HG03139 (cell line): ENCODE results near the gene DDIT3.

Experiments used
- ATAC-seq: cut with Tn5 transposase; IDR thresholded peaks from one replicate; pipeline ENCODE4 v1.9.1; 2021; ENCODE audit not compliant: unreplicated experiment

Gene DDIT3

DNA sequence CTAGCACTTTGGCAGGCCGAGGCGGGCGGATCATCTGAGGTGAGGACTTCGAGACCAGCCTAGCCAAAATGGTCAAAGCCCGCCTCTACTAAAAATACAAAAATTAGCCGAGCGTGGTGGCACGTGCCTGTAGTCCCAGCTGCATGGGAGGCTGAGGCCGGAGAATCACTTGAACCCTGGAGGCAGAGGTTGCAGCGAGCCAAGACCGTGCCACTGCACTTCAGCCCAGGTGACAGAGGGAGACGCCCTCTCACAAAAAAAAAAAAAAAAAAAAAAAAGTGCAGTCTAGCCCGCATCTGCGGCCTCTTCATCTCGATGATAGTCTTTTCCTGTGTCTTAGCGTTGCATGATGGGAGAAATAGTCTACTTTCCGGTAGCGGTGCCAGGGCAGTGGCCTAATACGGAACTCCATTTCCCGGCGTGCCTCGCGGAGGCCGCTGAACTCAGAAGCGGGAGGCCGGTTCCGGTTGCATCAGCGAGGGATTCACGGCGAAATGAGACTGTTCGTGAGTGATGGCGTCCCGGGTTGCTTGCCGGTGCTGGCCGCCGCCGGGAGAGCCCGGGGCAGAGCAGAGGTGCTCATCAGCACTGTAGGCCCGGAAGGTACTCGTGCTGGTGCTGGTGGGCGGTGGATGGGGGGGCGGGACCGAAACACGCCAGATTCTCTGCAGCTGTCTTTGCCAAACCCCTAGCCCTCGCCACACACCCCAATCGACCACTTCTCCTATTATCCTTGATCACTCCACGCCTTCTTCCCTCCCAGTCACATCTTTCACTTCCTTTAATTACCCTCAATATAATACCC, 32.5 kb downstream of the DDIT3 start, which contains the start of gene MARS1:
MARS1 (plus strand) TSS at position 472 of the 805 bp plus-strand sequence; CDS start at position 495, 23 bp downstream.
- peak; percentile 95 for ATAC-seq

DNA sequence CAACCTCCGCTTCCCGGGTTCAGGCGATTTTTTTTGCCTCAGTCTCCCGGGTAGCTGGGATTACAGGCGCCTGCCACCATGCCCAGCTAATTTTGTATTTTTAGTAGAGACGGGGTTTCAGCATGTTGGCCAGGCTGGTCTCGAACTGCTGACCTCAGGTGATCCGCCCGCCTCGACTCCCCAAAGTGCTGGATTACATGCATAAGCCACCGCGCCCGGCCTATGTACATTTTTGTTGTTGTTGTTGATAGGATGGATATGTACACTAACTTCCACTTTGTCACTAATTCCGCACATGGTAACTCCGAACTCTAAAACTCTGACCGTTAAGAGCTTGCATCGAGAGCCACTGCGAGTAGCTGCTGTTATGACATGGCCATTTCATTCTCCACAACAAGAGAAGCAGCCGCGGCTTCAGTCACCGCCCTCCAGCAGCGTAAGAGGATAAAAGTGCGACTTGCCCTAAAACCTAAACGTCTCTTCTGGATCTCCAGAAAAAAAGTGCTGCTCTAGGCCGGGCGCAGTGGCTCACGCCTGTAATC, 33.2 kb downstream of the DDIT3 start:
- ATAC-seq: no peak

GRCh38 chr12:57485695-57486094, 34.6 kb downstream of the DDIT3 start:
- no peak for ATAC-seq

DNA sequence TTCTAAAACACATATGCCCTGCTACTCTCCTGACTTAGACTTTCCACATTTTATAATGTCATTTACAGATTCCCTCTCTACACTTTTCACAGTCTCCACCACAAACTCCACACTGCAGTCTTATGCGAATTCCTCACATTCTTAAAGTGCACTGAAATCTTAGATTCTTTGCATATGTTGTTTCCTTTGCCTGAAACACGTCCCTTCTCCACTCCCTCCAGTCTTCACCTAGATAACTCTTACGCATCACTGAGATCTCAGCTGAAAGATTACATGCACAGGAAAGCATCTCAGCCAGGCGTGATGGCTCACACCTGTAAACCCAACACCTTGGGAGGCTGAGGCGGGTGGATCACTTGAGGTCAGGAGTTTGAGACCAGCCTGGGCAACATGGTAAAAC, 36.8 kb downstream of the DDIT3 start:
- ATAC-seq: no peak

GRCh38 chr12:57481671-57482070, 38.6 kb downstream of the DDIT3 start:
- no peak for ATAC-seq

DNA sequence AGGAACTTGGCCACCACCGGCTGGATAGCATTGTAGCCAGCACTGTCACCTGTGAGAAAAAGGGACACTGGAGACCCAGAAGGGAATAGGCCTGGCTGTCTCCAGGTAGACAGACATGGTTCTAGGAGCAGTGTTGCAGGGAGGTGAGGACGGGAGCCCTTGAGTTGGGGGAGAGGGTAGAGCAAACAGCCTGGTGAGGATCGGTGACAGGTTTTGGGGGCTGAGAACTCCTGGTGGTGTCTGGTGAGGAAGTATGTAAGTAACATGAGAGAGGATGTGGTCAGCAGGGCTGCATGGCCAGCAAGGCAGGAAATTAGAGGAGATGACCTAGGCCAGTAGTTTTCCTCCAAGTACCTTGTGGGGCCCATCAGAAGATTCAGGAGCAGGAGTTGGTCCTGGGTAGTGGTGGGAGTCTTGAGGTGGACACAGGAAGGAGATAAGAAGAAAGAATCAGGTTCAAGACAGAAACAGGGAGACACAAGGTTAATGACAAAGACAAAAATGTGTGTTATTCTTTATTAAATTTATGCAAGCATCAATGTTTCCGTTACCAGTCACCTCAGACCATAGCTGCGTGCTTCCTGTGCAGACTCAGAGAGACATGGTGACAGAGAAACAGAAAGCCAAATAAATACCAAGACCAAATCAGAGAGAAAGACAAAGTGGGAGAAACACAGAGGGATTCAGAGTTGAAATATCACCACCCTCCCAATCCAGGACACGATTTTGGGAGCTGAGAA, 40.8 kb downstream of the DDIT3 start, which contains the start of gene ARHGAP9:
ARHGAP9 (minus strand) TSS at position 491 of the 740 bp plus-strand sequence; CDS start at position 31, 460 bp downstream.
- ATAC-seq: no peak

- no peak for ATAC-seq
Observed at GRCh38 chr12:57479043-57479375, 41.3 kb downstream of the DDIT3 start.

- ATAC-seq: peak; percentile 37
Observed at GRCh38 chr12:57477710-57478681, 42.3 kb downstream of the DDIT3 start.

- no peak for ATAC-seq
Observed at GRCh38 chr12:57476993-57477709, 43.2 kb downstream of the DDIT3 start.

- ATAC-seq: peak; percentile 37
Observed at GRCh38 chr12:57476162-57476992, 43.9 kb downstream of the DDIT3 start.

DNA sequence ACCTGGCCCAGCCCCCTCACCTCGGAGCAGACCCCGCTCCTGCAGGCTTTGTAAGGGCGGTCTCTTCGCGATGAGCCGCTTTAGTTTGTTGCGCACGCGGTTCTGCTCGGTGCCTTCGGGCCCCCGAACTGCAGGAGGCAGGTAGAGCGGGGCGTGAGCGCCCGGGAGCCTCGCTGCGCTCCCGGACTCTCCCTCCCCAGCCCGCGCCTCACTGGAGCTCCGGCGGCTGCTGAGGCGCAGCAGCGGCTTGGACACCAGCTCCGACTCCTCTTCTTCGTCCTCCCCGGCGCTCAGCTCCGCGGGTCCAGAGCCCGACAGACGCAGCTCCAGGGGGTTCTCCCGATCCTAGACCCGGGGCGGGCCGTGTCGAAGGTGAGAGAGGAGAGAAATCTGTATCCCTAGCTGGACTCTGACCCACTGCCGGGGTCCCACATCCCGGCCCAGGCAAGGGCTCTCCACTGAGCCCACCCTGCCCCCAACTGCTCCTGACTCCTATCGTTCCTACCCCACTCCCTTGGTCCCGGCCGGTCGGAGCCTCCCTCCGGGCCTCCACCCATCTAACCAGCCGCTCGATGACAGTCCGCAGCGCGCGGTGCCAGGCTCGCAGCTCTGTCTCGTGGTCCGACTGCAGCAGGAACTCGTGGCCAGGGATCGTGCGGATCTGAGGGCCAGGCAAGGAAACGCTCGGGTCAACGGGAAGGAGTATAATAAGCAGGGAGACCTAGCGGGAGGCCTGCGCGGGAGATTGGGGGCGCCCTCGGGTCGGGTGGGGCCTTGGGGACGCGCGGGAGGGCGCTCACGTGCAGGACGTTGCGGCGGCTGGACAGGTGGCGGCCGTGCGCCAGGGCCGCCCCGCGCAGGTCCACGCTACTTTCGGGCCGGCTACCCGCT, 44.8 kb downstream of the DDIT3 start:
- no peak for ATAC-seq

- no peak for ATAC-seq
Observed at GRCh38 chr12:57474862-57475261, 45.5 kb downstream of the DDIT3 start.

DNA sequence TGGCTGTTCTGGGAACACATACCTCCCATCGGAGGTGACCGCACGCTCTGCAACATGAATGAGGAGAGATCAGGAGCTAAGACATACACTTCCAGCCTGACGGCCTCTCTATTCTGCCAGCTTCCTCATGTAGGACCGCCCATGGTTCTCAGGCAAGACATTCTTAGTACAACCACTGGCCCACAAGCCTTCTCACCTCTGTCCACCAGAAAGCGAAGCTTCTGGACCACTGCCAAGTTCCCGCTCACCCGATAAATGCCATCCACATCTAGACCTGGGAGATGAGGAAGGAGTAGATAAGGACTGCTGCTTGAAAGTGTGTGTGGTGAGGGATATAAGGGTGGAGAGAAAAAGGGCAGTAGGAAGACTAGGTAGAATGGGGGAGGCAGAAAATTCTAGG, 45.9 kb downstream of the DDIT3 start:
- no peak for ATAC-seq

DNA sequence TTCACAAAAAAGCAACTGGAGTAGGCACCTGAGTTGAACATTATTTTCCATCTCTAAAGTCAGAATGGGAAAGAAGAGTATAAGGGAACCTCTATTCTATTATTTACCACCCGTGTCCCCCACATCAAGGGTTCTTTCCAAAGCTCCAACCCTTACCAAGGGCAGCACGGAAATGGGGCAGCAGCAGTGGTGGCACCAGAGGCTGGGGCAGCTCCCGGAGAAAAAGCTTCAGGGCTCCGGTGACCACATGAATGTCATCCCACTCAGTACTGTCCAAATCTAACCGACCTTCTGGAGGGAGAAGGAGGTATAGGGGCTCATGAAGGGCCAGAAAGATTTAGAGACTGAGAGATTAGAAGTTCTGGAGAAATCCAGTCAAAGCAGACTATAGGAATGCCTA, 46.4 kb downstream of the DDIT3 start:
- no peak for ATAC-seq

GRCh38 chr12:57473392-57473791, 46.9 kb downstream of the DDIT3 start:
- no peak for ATAC-seq

DNA sequence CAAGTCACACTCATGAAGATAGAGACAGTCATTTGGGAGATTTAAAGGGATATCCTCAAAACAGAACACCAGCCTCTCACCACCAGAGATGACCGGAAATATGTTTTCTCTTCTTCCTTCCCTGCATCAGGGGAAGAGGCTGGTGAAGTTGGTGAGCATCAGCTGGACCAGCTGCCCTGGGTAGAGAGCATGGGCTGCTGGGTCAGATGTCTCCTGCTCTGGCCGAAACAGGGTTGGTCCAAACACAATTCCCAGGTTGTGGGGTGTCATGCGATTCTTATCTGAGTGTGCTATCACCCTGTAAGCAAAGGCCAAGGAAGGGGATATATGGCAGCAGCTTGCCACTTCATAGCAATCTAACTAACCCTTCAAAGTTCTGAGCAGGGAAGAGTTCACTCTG, 47.9 kb downstream of the DDIT3 start:
- no peak for ATAC-seq

GRCh38 chr12:57471661-57472060, 48.7 kb downstream of the DDIT3 start:
- no peak for ATAC-seq

DNA sequence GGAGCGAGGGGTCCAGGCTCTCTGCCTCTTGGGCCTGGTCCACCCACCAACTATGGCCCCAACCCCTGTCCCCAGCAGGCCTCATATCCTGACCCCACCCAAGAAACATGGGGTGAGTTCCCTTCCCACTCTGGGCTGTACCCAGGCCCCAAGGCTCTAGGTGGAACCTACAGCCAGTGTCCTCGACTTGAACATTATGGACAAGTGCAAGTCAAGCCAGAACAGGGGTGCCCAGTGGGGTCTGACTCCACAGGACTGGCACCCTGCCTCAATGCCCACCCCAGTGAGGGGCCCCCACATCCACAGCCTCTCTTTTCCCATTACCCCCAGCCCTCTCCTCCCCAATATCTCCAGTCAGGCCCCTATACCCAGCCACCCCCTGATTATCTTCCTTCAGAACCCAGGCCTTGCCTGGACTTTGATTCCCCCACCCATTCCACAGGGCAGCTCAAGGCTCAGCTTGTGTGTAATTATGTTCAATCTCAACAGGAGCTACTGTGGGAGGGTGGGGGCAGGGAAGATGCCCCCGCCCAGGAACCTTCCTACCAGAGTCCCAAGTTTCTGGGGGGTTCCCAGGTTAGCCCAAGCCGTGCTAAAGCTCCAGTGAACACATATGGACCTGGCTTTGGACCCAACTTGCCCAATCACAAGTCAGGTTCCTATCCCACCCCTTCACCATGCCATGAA, 49.2 kb downstream of the DDIT3 start:
- no peak for ATAC-seq
